ENCODE data around the gene SWT1.
"Not testable (repeated sequence)": the region's sequence is repeated elsewhere in the genome, so short reads cannot be mapped to it uniquely, and the experiment has no call there.

SWT1 gene

GRCh38 chr1:185318431-185319138 lies 161.6 kb downstream of the SWT1 start:
- DNase-seq (ENCODE audit: low spot score) (no peak), FAIRE-seq (no peak)

GRCh38 chr1:185319139-185319475 lies 162.1 kb downstream of the SWT1 start:
- FAIRE-seq = no peak

GRCh38 chr1:185321104-185321503 lies 164.1 kb downstream of the SWT1 start:
- DNase-seq (ENCODE audit: low spot score); FAIRE-seq: not testable (repeated sequence)

More at GRCh38 chr1:185319139-185319475, 162.1 kb downstream of the SWT1 start:
- no peak for DNase-seq (ENCODE audit: low spot score)

GRCh38 chr1:185321653-185322221 lies 164.8 kb downstream of the SWT1 start:
- not testable (repeated sequence) for FAIRE-seq; DNase-seq (ENCODE audit: low spot score)

GRCh38 chr1:185322636-185323035 lies 165.7 kb downstream of the SWT1 start:
- FAIRE-seq (no peak), DNase-seq (ENCODE audit: low spot score) (no peak)

GRCh38 chr1:185324118-185324517 lies 167.2 kb downstream of the SWT1 start:
- no peak for DNase-seq (ENCODE audit: low spot score)
- no peak for FAIRE-seq

GRCh38 chr1:185325413-185325812 lies 168.4 kb downstream of the SWT1 start:
- FAIRE-seq (no peak), DNase-seq (ENCODE audit: low spot score) (no peak)

GRCh38 chr1:185328255-185328654 lies 171.3 kb downstream of the SWT1 start:
- FAIRE-seq (no peak), DNase-seq (ENCODE audit: low spot score) (no peak)

GRCh38 chr1:185334182-185334581 lies 177.2 kb downstream of the SWT1 start:
- DNase-seq (ENCODE audit: low spot score) (no peak), FAIRE-seq (no peak)

GRCh38 chr1:185337246-185337645 lies 180.3 kb downstream of the SWT1 start:
- DNase-seq (ENCODE audit: low spot score) (no peak), FAIRE-seq (no peak)

GRCh38 chr1:185338719-185339622 lies 182.0 kb downstream of the SWT1 start:
- no peak for DNase-seq (ENCODE audit: low spot score)
- FAIRE-seq = no peak

GRCh38 chr1:185341196-185341781 lies 184.3 kb downstream of the SWT1 start:
- DNase-seq (ENCODE audit: low spot score) (no peak), FAIRE-seq (no peak)

All from urothelium cell line (cell line).